Dermis microvascular lymphatic vessel endothelial cell (primary cell): Measurements from ENCODE around the gene ZNF503. TPM values are rescaled to one million over a fixed set of nuclear protein-coding genes. Genes with fewer than 3 reads are reported as not detected.

Experiments used
- DNase-seq, 2 donors: peaks; one replicate each; pipeline versions ENCODE4 v3.0.0 to v3.0.0-alpha.2; 2010; ENCODE audit warnings: low read depth in 2 of 2
- total RNA-seq: library from RNA; depleted of rRNA; stranded (reverse); fragments of >200 nt; gene quantifications from 2 replicates; pipeline ENCODE4 v1.2.1, GENCODE V29; 2014

ZNF503 gene
- total RNA-seq, 1 donor from 2014 or later: 0.26 TPM

DNA sequence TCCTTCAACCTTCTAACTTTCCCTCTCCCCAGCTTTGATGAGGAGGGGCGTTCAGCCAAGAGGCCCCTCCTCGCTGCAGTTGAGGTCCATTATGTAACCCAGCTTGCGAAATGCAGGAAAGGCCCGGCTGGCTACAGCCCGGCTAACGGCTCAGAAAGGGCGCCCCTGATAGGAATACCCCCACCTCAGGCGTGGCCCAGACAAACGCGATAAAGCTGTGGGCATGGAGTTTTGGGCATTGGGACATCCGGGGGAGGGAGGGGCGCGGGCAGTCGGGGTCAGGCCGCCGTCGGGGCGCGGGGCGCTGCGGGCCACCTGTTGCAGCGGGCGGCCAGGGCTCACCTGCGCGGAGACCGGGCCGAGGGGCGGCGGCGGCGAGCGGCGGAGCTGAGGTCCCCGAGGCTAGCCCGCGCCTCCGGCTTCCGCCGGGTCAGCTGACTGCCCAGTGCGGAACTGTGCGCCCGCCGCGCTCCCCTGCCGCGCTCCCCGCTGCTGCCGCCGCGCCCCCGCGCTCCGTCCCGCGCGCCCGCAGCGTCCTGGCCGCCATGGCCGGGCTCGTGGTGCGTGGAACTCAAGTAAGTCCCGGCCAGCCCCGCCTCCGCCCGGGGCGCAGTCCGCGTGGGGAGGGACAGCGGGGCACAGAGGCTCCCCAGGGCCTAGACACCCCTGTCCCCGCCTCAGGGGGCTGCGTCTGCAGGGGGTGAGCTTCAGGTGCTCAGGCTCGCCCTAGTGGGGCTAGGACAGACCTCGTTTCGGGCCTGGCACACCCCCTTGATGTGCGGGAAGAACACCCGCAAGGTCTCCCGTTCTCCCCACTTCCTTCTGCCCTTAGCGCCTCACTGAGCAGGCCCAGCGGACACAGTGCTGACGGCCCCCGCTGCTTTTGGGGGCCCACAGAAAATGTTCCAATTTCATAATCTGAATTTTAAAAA is 29.9 kb upstream of the ZNF503 start, which contains the start of gene LRMDA:
TSS of gene LRMDA (plus strand) at position 445 of the 932 bp plus-strand sequence.
- peak in 1 of 2 donors; percentile 32 for DNase-seq

DNA sequence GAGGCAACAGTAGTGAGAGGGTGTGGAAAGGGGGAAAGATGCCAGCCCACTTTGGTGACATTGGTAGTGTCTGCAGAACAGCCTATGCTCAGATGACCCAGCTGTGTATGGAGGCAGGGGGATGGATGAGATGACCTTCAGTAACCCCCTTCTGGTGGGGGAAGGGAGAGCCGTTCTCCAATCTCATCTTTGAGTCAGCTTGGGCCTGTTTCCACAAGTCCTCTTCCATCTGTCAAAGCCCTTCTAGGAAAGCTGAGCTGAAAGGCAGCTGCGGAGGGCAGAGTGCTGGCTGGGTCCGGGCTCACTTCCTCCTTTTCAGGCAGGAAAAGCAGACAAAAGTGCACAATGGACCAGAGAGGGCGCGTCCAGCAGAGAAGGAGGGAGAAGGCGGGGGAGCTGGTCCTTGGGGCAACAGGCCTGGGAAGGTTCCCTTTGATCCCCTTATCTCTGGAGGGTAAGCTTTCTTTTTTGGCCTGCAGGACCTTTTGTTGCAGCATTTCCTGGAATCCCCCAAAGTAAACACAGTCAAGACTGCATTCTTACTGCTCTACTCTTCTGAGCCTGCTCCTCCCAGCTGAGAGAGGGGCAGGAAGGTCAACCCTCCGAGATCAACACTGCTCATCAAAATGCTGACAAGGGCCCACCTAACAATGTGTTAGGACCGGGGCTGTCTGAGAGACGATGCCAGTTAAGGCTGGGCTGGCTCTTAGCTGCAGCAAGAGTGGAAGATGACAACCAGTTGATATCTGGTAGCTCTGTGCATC is 28.6 kb upstream of the ZNF503 start:
- DNase-seq: peak in 1 of 2 donors; percentile 30

DNA sequence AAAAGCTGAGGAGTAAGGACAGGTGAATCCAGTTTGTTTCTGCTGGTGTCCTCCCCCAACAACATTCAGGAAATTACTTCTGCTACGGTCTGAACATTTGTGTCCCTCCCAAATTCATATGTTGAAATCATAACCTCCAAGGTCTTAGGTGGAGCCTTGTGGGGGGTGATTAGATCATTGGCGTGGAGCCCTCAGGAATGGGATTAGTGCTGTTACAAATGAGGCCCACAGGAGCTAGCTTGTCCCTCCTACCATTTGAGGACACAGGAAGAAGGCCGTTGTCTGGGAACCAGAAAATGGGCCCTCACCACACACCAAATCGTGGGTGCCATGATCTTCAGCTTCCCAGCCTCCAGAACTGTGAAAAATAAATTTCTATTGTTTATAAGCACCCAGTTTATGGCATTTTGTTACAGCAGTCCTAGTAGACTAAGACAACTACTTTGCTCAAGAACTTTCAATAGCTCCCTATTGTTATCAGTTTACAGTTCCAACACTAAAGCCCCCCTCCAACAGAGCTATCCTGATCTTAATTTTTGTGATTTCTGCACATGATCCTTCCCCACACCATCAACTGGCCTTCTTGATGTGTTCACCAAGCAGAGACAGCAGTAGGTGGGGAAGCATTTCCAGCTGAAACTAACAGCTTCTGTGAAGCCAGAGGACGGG is 27.7 kb upstream of the ZNF503 start:
- no peak for DNase-seq

DNA sequence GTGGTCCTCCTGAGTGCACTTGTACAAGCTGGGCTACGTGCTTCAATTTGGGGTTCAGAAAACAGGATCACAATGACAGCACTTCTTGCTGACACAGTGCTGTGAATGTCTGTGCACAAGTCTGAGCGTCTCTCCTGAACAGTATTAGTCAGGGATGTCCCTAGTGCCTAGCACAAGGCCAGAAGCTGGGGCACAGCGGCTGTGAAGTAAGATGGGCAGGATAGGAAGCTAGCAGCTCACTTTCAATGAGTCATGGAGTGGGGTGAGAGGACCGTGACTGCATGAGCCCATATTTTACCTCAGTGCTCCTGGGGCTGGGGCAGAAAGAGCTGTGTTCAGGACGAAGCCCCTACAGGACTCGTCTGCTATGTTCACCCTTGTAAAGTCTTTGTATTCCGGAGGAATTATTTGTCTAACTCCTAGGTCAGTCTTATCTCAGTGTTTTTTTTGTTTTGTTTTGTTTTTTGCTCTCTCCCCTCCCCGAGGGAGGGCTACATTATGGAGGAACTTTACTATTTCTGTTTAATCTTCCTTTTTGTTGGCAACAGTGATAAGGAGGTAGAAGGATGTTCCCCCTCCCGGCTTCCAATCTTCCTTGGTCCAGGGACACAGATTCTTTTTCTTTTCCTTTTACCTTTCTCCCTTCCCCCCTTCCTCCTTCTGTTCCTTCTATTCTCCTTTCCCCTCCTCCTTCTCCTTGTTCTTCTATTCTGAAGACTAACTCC is 27.0 kb upstream of the ZNF503 start:
- DNase-seq: peak in 1 of 2 donors; percentile 50

DNA sequence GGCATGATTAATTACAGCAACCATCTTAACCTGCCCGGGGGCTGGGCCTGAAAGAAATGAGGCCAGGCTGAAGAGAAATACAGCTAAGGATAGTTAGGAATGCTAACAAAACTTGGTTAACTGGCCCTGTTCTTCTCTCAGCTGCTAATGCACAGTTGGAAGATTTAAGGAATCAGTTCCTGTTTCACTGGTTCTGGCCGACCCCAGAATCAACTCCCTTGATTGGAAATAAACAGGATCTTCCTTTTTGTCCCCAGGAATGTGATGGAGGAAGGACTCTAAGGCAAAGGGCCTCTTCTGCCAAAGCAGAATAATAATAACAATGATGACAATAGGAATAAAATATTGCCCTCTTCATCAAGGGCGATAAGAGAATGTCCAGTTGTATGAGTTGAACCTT is 26.4 kb upstream of the ZNF503 start:
- no peak for DNase-seq

DNA sequence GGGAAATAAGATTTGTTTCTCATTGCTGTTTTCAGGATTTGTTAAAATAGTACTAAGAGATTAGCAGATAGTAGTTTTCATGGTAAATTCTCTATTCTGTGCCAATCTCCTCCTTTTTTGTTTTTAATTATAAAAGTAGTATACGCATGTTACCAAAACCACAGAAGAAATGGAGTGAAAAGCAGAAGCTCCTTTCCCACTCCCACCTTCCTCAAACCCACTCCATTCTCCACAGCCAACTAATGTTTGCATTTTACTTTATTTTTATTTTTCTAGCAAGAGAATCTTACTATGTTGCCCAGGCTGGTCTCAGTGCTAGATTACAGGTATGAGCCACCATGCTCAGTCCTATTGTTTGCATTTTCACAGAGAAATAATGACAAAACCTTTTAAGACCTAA is 25.3 kb upstream of the ZNF503 start:
- no peak for DNase-seq

DNA sequence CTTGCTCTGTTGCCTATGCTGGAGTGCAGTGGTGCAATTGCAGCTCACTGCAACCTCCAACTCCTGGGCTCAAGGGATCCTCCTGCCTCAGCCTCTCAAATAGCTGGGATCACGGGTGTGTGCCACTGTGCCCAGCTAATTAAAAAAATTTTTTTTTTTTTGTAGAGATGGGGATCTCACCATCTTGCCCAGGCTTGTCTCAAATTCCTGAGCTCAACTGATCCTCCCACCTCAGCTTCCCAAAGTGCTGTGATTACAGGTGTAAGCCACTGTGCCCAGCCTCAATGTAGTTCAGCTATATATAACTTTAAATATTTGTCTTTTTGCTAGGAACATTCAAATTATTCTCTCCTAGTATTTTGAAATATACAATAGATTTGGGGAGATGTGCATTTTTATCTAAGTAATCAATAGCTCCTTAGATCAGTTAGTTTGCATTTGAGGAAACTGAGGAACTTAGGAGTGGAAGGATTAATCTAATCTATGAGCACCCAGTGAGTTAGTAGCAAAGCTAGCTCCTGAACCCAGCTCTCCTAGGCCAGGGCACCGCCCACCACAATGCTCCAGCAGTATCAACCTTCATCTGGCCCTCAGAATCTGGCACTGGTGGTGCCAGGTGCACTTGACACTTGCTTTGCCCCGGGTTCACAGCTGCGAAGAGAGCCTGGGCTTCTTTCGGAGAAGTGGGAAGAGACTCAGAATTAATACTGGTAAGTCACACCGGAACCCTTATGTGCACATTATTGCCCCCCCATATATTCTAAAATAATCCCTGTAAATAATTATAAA is 23.9 kb upstream of the ZNF503 start:
- DNase-seq: no peak

DNA sequence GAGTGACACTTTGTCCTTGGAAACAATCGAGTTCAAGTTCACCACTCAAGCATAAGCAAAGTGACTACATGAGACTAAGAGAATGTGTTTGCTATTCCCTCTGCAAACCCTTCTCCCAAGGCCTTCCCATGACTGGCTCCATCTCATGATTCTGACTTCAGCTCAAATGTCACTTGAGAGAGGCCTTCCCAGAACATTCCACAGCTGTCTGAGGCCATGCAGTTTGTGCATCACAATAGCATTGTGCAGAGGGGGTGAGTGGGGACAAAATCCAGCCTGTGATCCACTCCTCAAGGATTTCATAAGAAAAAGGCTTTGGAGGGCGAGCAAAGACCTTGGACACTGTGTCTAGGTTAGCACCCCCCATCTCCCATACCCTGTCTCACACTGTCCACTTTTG is 23.0 kb upstream of the ZNF503 start:
- DNase-seq: no peak

DNA sequence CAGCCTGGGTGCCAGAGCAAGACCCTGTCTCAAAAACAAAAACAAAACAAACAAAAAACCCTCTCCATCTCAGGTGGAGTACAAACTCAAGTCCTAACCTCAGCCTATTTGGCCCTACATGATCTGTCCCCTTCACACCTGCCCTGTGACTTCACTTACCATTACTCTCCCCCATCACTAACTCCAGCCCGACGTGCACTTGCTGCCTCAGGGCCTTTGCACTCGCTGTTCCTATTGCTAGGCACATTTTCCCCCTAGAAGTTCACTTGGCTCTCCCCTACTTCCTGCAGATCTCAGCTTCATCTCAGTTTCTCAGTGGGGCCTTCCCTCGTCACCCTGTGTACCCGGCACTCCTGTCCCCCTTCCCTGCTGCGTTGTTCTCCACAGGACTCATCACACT is 21.3 kb upstream of the ZNF503 start:
- no peak for DNase-seq

DNA sequence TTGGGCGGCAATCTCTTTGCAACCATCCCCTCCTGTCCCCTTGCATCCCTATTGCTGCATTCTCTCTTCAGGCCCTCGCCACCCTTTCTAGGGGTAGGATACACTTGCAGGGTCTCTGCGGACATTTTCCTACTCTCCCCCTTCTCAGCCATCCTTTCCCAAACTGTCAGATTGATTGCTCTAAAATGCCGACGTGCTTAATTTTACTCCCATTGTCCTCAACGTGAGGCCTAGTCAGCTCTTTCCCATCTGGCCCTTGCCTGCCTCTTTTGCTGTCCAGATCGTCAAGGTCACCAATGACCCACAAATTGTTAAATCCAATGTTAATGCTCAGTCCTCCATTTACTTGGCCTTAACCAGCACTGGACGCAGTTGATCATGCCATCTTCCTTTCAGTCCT is 17.1 kb upstream of the ZNF503 start:
- DNase-seq: no peak

DNA sequence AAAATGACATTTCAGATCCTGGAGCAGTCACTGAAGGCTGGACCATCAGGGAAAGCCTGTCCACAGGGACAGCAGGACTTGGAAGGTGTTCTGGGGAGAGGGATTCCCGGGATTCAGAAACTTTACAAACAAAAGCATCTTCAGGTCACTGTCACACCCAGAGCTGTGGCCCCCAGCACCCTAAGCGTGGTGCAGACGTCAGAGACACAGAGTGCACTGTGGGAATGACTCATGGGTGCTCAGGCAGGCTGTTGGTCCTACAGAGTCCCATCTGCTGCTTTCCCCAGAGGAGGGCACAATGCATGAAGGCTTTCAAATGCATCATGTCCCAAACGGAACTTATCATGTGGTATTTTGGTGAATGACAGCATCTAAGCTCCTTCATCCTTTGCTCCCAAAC is 16.7 kb upstream of the ZNF503 start:
- DNase-seq: no peak

DNA sequence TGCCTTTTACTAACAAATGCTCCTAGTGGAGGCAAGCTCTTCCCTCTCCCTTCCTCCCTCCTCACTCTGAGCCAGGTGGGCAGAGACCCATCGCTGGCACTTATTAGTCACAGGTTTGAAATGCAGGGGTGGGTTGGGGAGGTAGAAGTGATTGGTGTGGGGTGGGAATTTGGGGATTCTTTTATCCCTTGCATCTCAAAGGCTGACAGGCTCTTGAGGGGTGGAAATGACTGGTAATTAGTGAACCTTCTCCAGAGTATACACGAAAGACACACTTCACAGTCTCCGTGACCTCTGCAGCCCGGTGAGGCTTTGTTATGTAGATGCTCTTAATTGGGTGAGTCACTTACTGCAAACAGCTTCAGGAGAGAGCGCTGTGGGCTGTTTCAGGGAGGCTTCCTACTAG is 16.0 kb upstream of the ZNF503 start:
- no peak for DNase-seq

DNA sequence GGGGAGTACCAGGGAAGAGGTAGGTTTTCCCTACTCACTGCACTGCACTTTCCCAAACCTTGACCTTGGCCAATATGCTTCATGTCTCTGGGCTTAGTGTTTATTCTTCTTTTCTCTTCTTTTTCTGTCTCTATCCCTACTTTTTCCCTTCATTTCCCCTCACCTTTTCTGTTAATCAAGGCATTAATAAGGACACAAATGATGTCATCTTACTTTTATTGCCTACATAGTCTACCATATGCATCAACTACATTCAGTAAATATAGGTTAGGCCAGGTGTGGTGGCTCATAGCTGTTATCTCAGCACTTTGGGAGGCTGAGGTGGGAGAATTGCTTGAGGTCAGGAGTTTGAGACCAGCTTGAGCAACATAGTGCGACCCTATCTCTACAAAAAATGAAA is 13.0 kb upstream of the ZNF503 start:
- DNase-seq: no peak

DNA sequence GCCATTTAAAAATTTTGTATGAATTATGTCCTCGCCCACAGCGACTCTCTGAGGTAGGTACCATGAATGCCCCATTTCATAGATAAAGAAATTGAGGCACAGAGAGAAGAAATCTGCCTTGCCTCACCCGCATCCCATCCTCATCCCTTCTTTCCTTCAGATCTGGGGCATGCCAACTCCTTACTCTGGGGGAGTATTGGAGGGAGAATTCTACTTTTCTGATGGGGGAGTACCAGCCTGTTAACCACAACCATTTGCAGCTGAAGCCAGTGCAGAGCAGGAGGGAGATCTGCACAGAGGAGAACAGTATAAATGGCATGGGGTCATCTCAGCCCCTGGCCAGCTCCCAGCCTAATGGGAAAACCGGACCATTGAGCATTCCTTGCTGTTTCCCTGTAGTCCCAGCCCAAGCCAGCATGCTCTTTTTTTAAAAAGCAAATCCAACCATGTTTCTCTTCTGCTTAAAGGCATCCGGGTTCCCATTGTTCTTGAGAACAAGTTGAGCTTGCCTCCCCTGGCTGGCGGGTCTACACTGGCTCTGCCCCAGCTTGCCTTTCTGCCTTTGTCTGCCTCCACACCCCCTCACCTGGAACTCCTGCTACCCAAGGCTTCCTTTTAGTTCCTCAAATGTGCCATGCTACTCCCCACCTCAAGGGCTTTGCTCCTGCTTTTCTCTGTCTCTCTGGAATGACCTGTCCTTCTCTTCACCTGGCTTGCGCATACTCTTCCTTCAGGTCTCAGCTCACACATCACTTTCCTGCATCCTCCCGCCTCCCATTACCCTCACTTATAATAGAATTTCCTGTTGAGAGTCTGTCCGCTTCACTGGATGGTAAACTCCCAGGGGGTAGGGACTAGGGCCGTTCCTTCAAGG is 8.8 kb upstream of the ZNF503 start:
- no peak for DNase-seq

DNA sequence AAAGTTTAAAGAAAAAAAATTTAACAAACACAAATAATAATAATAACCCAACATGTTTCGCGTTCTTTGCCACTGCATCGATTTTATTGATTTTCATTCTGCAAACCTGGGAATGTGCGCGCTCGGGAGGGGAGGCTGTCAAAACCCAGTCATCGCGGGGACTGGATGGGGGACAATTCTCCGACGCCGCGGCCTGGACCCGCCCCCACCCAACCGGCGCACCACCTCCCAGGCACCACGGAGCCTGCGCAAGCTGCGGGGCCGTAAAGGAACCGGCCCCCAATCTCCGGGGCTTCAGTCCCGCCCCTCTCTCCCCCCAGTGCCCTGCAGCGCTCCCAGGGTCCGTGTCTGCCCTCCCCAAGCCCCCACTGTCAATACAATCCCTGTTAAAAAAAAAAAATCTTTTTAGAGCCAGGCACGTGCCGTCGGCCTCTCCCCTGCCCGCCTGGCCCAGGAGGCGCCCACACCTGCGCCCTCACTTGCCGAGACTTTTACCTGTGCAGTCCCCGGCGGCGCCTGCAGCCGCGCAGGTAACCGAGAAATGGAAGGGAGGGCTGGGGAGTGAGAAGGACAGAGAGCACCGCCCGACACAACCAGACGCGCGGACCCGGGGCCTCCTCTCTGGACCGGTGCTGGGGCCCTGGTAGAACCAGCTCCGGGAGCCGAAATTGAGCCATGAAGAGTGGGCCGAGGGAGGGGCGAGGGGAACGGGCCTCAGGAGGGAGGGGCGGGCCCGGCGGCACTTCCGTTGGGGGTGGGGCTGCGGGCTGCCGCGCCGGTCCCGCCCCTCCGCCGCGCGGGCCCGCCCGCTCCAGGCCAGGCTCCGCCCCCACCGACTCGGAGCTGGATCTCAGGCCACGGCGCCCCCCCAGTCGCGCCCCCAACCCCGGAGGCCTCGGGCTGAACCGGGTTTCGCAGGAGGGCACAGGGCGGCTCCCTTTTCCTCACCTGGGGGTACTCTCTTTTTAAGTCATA is 7.6 kb upstream of the ZNF503 start:
- peak in 1 of 2 donors; percentile 32 for DNase-seq

DNA sequence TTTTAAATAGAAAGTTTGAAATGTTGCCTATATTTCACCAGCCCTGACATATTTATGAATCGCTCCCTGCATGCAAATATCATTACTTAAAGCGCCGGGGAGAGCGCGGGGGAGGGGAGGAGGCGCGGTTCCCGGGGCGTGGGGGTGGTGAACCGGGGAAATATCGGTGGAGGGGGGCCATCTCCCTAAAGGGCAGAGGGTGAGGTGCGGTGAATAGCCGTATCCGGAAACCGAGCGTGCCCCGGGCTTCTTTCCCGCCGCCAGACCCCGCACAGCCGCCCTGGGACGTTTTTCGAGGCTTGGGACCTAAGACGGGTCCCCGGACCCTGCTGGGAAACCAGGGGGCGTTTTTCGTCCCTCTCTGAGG is 6.9 kb upstream of the ZNF503 start:
- DNase-seq: no peak

DNA sequence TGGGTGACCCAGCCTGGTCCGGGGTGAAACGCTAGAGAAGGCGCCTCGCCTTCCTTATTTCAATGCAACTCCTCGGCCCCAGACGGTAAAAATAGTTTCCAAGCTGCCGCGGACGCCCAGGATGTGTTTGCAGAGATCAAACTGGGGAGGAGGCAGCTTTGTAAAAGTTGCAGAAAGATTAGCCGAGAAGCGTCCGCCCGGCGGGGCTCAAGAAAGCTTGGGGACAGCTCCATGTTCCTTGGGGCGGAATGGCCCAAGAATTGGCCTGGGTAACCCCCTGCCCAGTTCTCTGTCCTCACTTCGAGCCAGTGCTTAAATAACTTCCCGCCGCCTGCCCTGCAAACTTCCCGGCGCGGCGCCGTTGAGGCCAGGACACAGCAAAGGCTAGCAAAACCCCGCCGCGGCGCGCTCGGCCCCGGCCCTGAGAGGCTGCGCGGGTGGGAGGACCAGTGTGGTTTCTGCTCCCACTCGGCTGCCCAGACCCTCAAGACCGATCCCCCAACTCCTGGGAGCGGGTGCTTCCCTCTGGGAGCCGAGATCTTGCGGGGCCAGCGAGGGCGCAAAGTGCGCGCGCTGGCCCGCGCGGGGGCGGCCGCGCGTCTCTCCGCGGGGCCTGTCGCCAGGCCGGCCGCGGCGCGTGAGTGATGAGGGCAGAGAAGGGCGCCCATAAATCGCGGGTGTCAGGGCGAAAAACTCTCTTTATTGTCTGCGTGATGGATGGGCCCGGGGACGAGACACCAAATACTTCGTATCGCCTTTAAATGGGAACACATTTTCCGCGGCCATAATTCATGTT is 6.3 kb upstream of the ZNF503 start:
- DNase-seq: no peak
